ELF-1 (cell line): Measurements from ENCODE around the gene OR51G1.
"Not testable (repeated sequence)": the region's sequence is repeated elsewhere in the genome, so short reads cannot be mapped to it uniquely, and the experiment has no call there.

Experiments used
- DNase-seq: peaks from one replicate; pipeline ENCODE4 v3.0.0-alpha.2; 2016; ENCODE audit warnings: low read depth, low spot score

Gene OR51G1

GRCh38 chr11:4924239-4924638, at the start of gene OR51G1:
OR51G1 (minus strand) TSS chr11:4924339; CDS start chr11:4924339, 0 bp downstream.
- no peak for DNase-seq

GRCh38 chr11:4962816-4963215, 38.7 kb upstream of the OR51G1 start:
- no peak for DNase-seq

- DNase-seq = no peak
Measured at GRCh38 chr11:4960877-4961276, 36.7 kb upstream of the OR51G1 start.

- DNase-seq = no peak
Measured at GRCh38 chr11:4957396-4957795, 33.3 kb upstream of the OR51G1 start.

GRCh38 chr11:4955613-4956012, 31.5 kb upstream of the OR51G1 start, which contains the start of gene OR51A2:
OR51A2 (minus strand) TSS chr11:4955713; CDS start chr11:4955713, 0 bp downstream.
- not testable (repeated sequence) for DNase-seq

- DNase-seq = no peak
Measured at GRCh38 chr11:4947505-4947904, 23.4 kb upstream of the OR51G1 start, which contains the start of gene OR51A4. OR51A4 (minus strand) TSS chr11:4947605; CDS start chr11:4947100, 505 bp downstream.

- no peak for DNase-seq
Measured at GRCh38 chr11:4936745-4937144, 12.6 kb upstream of the OR51G1 start.

- DNase-seq = no peak
Measured at GRCh38 chr11:4932751-4933150, 8.6 kb upstream of the OR51G1 start.

GRCh38 chr11:4926608-4927007, 2.5 kb upstream of the OR51G1 start:
- DNase-seq = no peak

- no peak for DNase-seq
Measured at GRCh38 chr11:4922304-4922703, 1.8 kb downstream of the OR51G1 start.

- DNase-seq = no peak
Measured at GRCh38 chr11:4921796-4922195, 2.3 kb downstream of the OR51G1 start.

GRCh38 chr11:4919250-4919649, 4.9 kb downstream of the OR51G1 start, which contains the start of gene OR51G2:
OR51G2 (minus strand) TSS chr11:4919350; CDS start chr11:4915663, 3,687 bp downstream.
- DNase-seq = no peak

GRCh38 chr11:4916581-4916980, 7.6 kb downstream of the OR51G1 start:
- no peak for DNase-seq

- DNase-seq = no peak
Measured at GRCh38 chr11:4903484-4903883, 20.7 kb downstream of the OR51G1 start, which contains the start of gene OR51A7. OR51A7 (plus strand) TSS chr11:4903783; CDS start chr11:4907370, 3,587 bp downstream.

GRCh38 chr11:4891996-4892640, 32.0 kb downstream of the OR51G1 start:
- no peak for DNase-seq

GRCh38 chr11:4890279-4890678, 33.9 kb downstream of the OR51G1 start:
- DNase-seq = no peak

- no peak for DNase-seq
Measured at GRCh38 chr11:4887591-4887990, 36.5 kb downstream of the OR51G1 start.

GRCh38 chr11:4886186-4886585, 38.0 kb downstream of the OR51G1 start:
- DNase-seq = no peak

- DNase-seq = no peak
Measured at GRCh38 chr11:4884361-4884760, 39.8 kb downstream of the OR51G1 start.

GRCh38 chr11:4882543-4882942, 41.6 kb downstream of the OR51G1 start:
- DNase-seq = no peak

GRCh38 chr11:4881860-4882500, 42.2 kb downstream of the OR51G1 start, which contains the start of gene OR51T1:
OR51T1 (plus strand) TSS chr11:4881900; CDS start chr11:4881900, 0 bp downstream.
- no peak for DNase-seq

GRCh38 chr11:4881188-4881587, 43.0 kb downstream of the OR51G1 start:
- DNase-seq = no peak
